Adrenal gland (tissue), 12 donors: ENCODE measurements around the gene ST6GALNAC3. TPM values are rescaled to one million over a fixed set of nuclear protein-coding genes. Genes with fewer than 3 reads are reported as not detected.

Experiments
- DNase-seq, 7 donors: peaks; one replicate each; pipeline ENCODE4 v3.0.0-alpha.2; 2019 to 2020
- H3K27ac ChIP-seq, 5 donors: fragments of 200-600 bp; sonication (generic) in 4 of 5; 1 replicate in 3 of 5; 2 replicates in 2 of 5; pipeline versions ENCODE4 v1.5.1 to v1.8.0; 2016 to 2020; ENCODE audit warnings: mild to moderate bottlenecking in 1 of 5
- H3K27me3 ChIP-seq: fragments of 200-600 bp; 2 replicates; pipeline ENCODE4 v1.8.0; 2021
- H3K36me3 ChIP-seq, 2 donors: fragments of 200-600 bp; replicated peaks in 1 of 2; 1 replicate in 1 of 2; 2 replicates in 1 of 2; pipeline versions ENCODE4 v1.5.1 to v1.8.0; 2018 to 2022
- H3K4me1 ChIP-seq, 2 donors: fragments of 200-600 bp; replicated peaks in 1 of 2; 1 replicate in 1 of 2; 2 replicates in 1 of 2; pipeline versions ENCODE4 v1.5.1 to v1.8.0; 2018 to 2021
- H3K4me3 ChIP-seq, 4 donors: fragments of 200-600 bp; sonication (generic) in 3 of 4; one replicate each; pipeline ENCODE4 v1.5.1; 2016 to 2018
- H3K9me3 ChIP-seq, 3 donors: fragments of 200-600 bp; sonication (generic) in 1 of 3; replicated peaks in 1 of 3; 1 replicate in 2 of 3; 2 replicates in 1 of 3; pipeline versions ENCODE4 v1.5.1 to v1.8.0; 2016 to 2021
- CTCF ChIP-seq, 6 experiments: fragments of 450-650 bp in 4 of 6; fragments of 200-600 bp in 2 of 6; sonication (generic) in 1 of 6; IDR thresholded peaks; 1 replicate in 5 of 6; 2 replicates in 1 of 6; pipeline versions ENCODE4 v1.5.1 to v1.8.0; 2016 to 2021; ENCODE audit warnings: antibody characterized with exemption in 6 of 6, mild to moderate bottlenecking in 2 of 6, moderate library complexity in 1 of 6
- POLR2A ChIP-seq, 2 donors: fragments of 450-650 bp; IDR thresholded peaks; one replicate each; pipeline ENCODE4 v1.6.1; 2017; ENCODE audit warnings: antibody characterized with exemption in 2 of 2, mild to moderate bottlenecking in 2 of 2, moderate library complexity in 1 of 2
- WGBS, 4 donors: extraction: QIAGEN DNeasy Blood & Tissue Kit in 2 of 4; methylation state at CpG; one replicate each; pipeline versions ENCODE4 v1.1.5 to v1.1.7; 2013 to 2017; 5-methylcytosine and 5-hydroxymethylcytosine counted together
- intact Hi-C, 2 donors: fragments of 100-400 bp; cut with DNase I; formaldehyde crosslinking; loops; one replicate each; pipeline versions ENCODE4 v1.14.1 to v1.15.0; 2022 to 2023
- polyA plus RNA-seq, 3 donors: library from polyadenylated mRNA; stranded (reverse); fragments of 200-250 nt in 2 of 3; fragments of 350-450 nt in 1 of 3; fragmentation: Illumina TruSeq in 1 of 3; extraction: RNeasy Lipid Tissue Mini Kit (QIAGEN cat#74804) in 1 of 3; gene quantifications; one replicate each; pipeline ENCODE4 v1.2.3, GENCODE V29; 2013 to 2014
- total RNA-seq, 9 donors: library from RNA; depleted of rRNA in 4 of 9; stranded (reverse); fragments of >200 nt in 4 of 9; fragments of 120-200 nt in 1 of 9; fragmentation: NEBNext Ultra II Directional in 1 of 9; extraction: Animal tissue kit (Norgen Biotek cat#: 25700) in 1 of 9; gene quantifications; one replicate each; pipeline versions ENCODE4 v1.1.0 to v1.2.4, GENCODE V29; 2013 to 2023
- donor health status: healthy with polysubstance abuse.
- donor health status: Bipolar disorder and iron deficiency.
- donor health status: DM: yes; HTN: yes; CAD: no.
- donor health status: DM: no; HTN: no; CAD: no.
- donor health status: DM: no; HTN: no; CAD: no.
- donor health status: DM: yes; HTN: yes; CAD: no.

The ST6GALNAC3 gene
- total and polyA plus RNA-seq, 12 donors, result 1.4 to 11.5 (median 5.9) TPM

GRCh38 chr1:76252431-76252830 lies 177.9 kb downstream of the ST6GALNAC3 start:
- no peaks in the 10 kb centered on the region for H3K36me3 ChIP-seq
- no peak for DNase-seq
- WGBS, 4 donors, result 56 to 65% (median 63%) methylated on average over 3 of the region's 3 CpGs
- intact Hi-C loops, result no loop called here
- no peak overlapping the region for H3K4me3 ChIP-seq
- no peaks in the 10 kb centered on the region for H3K9me3 ChIP-seq
- no peaks in the 10 kb centered on the region for H3K27me3 ChIP-seq
- no peak overlapping the region for H3K27ac ChIP-seq
- no peaks in the 10 kb centered on the region for H3K4me1 ChIP-seq
- no peak for TF ChIP-seq POLR2A (IDR thresholded peaks at IDR 0.05)
- TF ChIP-seq CTCF (IDR thresholded peaks at IDR 0.05), result no peak

GRCh38 chr1:76254104-76255030 lies 179.8 kb downstream of the ST6GALNAC3 start:
- Histone ChIP-seq H3K36me3 (no peaks in the 10 kb centered on the region), H3K4me1 (no peaks in the 10 kb centered on the region), H3K27me3 (no peaks in the 10 kb centered on the region), H3K27ac (no peak overlapping the region), H3K9me3 (no peaks in the 10 kb centered on the region), H3K4me3 (no peak overlapping the region)
- WGBS, 4 donors, result 57 to 73% (median 71%) methylated on average over 9 of the region's 9 CpGs
- TF ChIP-seq CTCF (IDR thresholded peaks at IDR 0.05), result no peak
- no peak for TF ChIP-seq POLR2A (IDR thresholded peaks at IDR 0.05)
- no peak for DNase-seq
- intact Hi-C loops, result no loop called here

- Histone ChIP-seq H3K27ac (no peak overlapping the region), H3K4me1 (no peaks in the 10 kb centered on the region), H3K9me3 (no peaks in the 10 kb centered on the region), H3K36me3 (no peaks in the 10 kb centered on the region), H3K4me3 (no peak overlapping the region), H3K27me3 (no peaks in the 10 kb centered on the region)
- intact Hi-C loops, result no loop called here
- DNase-seq, result no peak
- no peak for TF ChIP-seq CTCF (IDR thresholded peaks at IDR 0.05)
- TF ChIP-seq POLR2A (IDR thresholded peaks at IDR 0.05), result no peak
- 63 to 72% (median 66%) methylated on average over 3 of the region's 3 CpGs for WGBS, 4 donors
These were observed 182.0 kb downstream of the ST6GALNAC3 start for GRCh38 chr1:76256289-76257223.

- 92 to 98% (median 95%) methylated on average over 2 of the region's 2 CpGs for WGBS, 4 donors
- no peak for DNase-seq
- no peaks in the 10 kb centered on the region for H3K27me3 ChIP-seq
These were observed 183.3 kb downstream of the ST6GALNAC3 start for GRCh38 chr1:76257823-76258222.

More at GRCh38 chr1:76257823-76258222, 183.3 kb downstream of the ST6GALNAC3 start:
- Histone ChIP-seq H3K4me1 (no peaks in the 10 kb centered on the region), H3K9me3 (no peaks in the 10 kb centered on the region), H3K27ac (no peak overlapping the region), H3K36me3 (no peaks in the 10 kb centered on the region), H3K4me3 (no peak overlapping the region)
- intact Hi-C loops, result no loop called here
- TF ChIP-seq POLR2A (IDR thresholded peaks at IDR 0.05), result no peak
- TF ChIP-seq CTCF (IDR thresholded peaks at IDR 0.05), result no peak
